ENCODE measurements around the gene TMEM145.
A peak's percentile ranks its signal among the peaks of the same experiment; 100 is the strongest.

The TMEM145 gene

GRCh38 chr19:42295831-42296525 lies 17.1 kb upstream of the TMEM145 start:
- in situ Hi-C loops (cut with MboI; ENCODE audit: low pct_unique_long_range_greater_than_20kb, low sequenced_read_pairs, unreplicated experiment) = loop anchor here (25.0 kb wide), 1 partner anchor 184 kb away; no protein-coding TSS in a partner anchor
- TF ChIP-seq CTCF (IDR thresholded peaks at IDR 0.05; ENCODE audit: extremely low read depth, insufficient read depth, missing control alignments) = peak; percentile 94
- peak; percentile 89 for DNase-seq (ENCODE audit: low spot score)

- in situ Hi-C loops (cut with MboI; ENCODE audit: low pct_unique_long_range_greater_than_20kb, low sequenced_read_pairs, unreplicated experiment) = loop anchor here (25.0 kb wide), 1 partner anchor 185 kb away; no protein-coding TSS in a partner anchor
- no peak for TF ChIP-seq CTCF (IDR thresholded peaks at IDR 0.05; ENCODE audit: extremely low read depth, insufficient read depth, missing control alignments)
- no peak for DNase-seq (ENCODE audit: low spot score)
These were observed 16.1 kb upstream of the TMEM145 start for GRCh38 chr19:42297039-42297438.

GRCh38 chr19:42301646-42302203 lies 11.4 kb upstream of the TMEM145 start, which contains the start of gene PRR19:
TSS of gene PRR19 (plus strand) at chr19:42302132. CDS start at chr19:42309585, 7,453 bp downstream.
- DNase-seq (ENCODE audit: low spot score) = no peak
- TF ChIP-seq CTCF (IDR thresholded peaks at IDR 0.05; ENCODE audit: extremely low read depth, insufficient read depth, missing control alignments) = no peak
- in situ Hi-C loops (cut with MboI; ENCODE audit: low pct_unique_long_range_greater_than_20kb, low sequenced_read_pairs, unreplicated experiment) = no loop called here

GRCh38 chr19:42303101-42303464 lies 10.0 kb upstream of the TMEM145 start:
- in situ Hi-C loops (cut with MboI; ENCODE audit: low pct_unique_long_range_greater_than_20kb, low sequenced_read_pairs, unreplicated experiment) = no loop called here
- DNase-seq (ENCODE audit: low spot score) = no peak
- TF ChIP-seq CTCF (IDR thresholded peaks at IDR 0.05; ENCODE audit: extremely low read depth, insufficient read depth, missing control alignments) = no peak

- DNase-seq (ENCODE audit: low spot score) = no peak
- no peak for TF ChIP-seq CTCF (IDR thresholded peaks at IDR 0.05; ENCODE audit: extremely low read depth, insufficient read depth, missing control alignments)
- in situ Hi-C loops (cut with MboI; ENCODE audit: low pct_unique_long_range_greater_than_20kb, low sequenced_read_pairs, unreplicated experiment) = no loop called here
These were observed 9.2 kb upstream of the TMEM145 start for GRCh38 chr19:42303876-42304275.

- in situ Hi-C loops (cut with MboI; ENCODE audit: low pct_unique_long_range_greater_than_20kb, low sequenced_read_pairs, unreplicated experiment) = no loop called here
- TF ChIP-seq CTCF (IDR thresholded peaks at IDR 0.05; ENCODE audit: extremely low read depth, insufficient read depth, missing control alignments) = no peak
- DNase-seq (ENCODE audit: low spot score) = no peak
These were observed 6.5 kb upstream of the TMEM145 start for GRCh38 chr19:42306646-42307045.
